Epidermal melanocyte (primary cell): ENCODE measurements around the gene COG5.

ENCODE experiments used
- DNase-seq: peaks from one replicate; pipeline ENCODE4 v3.0.0; 2011; ENCODE audit warnings: low spot score; ENCODE audit not compliant: insufficient read length

COG5 gene

GRCh38 chr7:107394831-107395230 lies 168.9 kb downstream of the COG5 start:
- DNase-seq, result no peak

GRCh38 chr7:107394276-107394675 lies 169.4 kb downstream of the COG5 start:
- no peak for DNase-seq

GRCh38 chr7:107392830-107393229 lies 170.9 kb downstream of the COG5 start:
- no peak for DNase-seq

- DNase-seq, result no peak
Observed at GRCh38 chr7:107390916-107391315, 172.8 kb downstream of the COG5 start.

GRCh38 chr7:107388604-107389003 lies 175.1 kb downstream of the COG5 start:
- DNase-seq, result no peak

GRCh38 chr7:107387573-107388219 lies 176.0 kb downstream of the COG5 start:
- DNase-seq, result no peak

- DNase-seq, result no peak
Observed at GRCh38 chr7:107387128-107387527, 176.6 kb downstream of the COG5 start.

- DNase-seq, result no peak
Observed at GRCh38 chr7:107386548-107387102, 177.1 kb downstream of the COG5 start.

- DNase-seq, result no peak
Observed at GRCh38 chr7:107384025-107384424, 179.7 kb downstream of the COG5 start.

GRCh38 chr7:107383203-107383602 lies 180.5 kb downstream of the COG5 start:
- DNase-seq, result no peak

- no peak for DNase-seq
Observed at GRCh38 chr7:107381453-107381852, 182.3 kb downstream of the COG5 start.

- DNase-seq, result no peak
Observed at GRCh38 chr7:107373354-107373753, 190.4 kb downstream of the COG5 start.

- no peak for DNase-seq
Observed at GRCh38 chr7:107372298-107372697, 191.4 kb downstream of the COG5 start.

GRCh38 chr7:107370816-107371215 lies 192.9 kb downstream of the COG5 start:
- DNase-seq, result peak; percentile 27

GRCh38 chr7:107364787-107365186 lies 198.9 kb downstream of the COG5 start:
- no peak for DNase-seq

- no peak for DNase-seq
Observed at GRCh38 chr7:107359520-107360316, 204.0 kb downstream of the COG5 start.

- no peak for DNase-seq
Observed at GRCh38 chr7:107355616-107356015, 208.1 kb downstream of the COG5 start.

GRCh38 chr7:107354640-107355039 lies 209.1 kb downstream of the COG5 start:
- DNase-seq, result no peak

GRCh38 chr7:107353701-107354100 lies 210.0 kb downstream of the COG5 start:
- no peak for DNase-seq

GRCh38 chr7:107345898-107346297 lies 217.8 kb downstream of the COG5 start:
- DNase-seq, result no peak

GRCh38 chr7:107344799-107345198 lies 218.9 kb downstream of the COG5 start:
- no peak for DNase-seq

- DNase-seq, result no peak
Observed at GRCh38 chr7:107344286-107344685, 219.4 kb downstream of the COG5 start.

GRCh38 chr7:107338080-107338479 lies 225.6 kb downstream of the COG5 start:
- DNase-seq, result no peak
